DMS153 treated with DMSO at 0.1 percent for 48 hours (cell line): Measurements from ENCODE around the gene GLE1.

Source experiments
- DNase-seq: peaks from one replicate; lab custom pipeline; 2025; ENCODE audit not compliant: unreplicated experiment; lab: John Stamatoyannopoulos, UW

Gene GLE1, protein sequence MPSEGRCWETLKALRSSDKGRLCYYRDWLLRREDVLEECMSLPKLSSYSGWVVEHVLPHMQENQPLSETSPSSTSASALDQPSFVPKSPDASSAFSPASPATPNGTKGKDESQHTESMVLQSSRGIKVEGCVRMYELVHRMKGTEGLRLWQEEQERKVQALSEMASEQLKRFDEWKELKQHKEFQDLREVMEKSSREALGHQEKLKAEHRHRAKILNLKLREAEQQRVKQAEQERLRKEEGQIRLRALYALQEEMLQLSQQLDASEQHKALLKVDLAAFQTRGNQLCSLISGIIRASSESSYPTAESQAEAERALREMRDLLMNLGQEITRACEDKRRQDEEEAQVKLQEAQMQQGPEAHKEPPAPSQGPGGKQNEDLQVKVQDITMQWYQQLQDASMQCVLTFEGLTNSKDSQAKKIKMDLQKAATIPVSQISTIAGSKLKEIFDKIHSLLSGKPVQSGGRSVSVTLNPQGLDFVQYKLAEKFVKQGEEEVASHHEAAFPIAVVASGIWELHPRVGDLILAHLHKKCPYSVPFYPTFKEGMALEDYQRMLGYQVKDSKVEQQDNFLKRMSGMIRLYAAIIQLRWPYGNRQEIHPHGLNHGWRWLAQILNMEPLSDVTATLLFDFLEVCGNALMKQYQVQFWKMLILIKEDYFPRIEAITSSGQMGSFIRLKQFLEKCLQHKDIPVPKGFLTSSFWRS

GRCh38 chr9:128504485-128505413 lies at the start of gene GLE1:
GLE1 (plus strand) TSS chr9:128504719; CDS start chr9:128504806, 87 bp downstream.
- DNase-seq: peak; percentile 81

DNA sequence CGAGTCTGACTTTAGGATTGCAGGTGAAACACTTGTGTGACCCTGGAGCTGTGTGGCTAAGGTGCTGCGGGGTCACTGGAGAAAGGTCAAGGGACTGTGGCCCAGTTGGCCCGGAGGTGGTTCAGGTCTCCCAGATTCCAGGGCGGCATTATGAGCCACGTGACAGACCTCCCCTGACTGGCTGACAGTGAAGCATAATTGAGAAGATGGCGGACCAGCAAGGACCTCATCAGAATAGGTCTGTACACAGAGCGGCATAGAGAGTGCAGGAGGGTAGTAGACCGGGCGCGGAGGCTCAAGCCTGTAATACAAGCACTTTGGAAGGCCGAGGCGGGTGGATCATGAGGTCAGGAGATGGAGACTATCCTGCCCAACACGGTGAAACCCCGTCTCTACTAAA lies 49.5 kb upstream of the GLE1 start:
- DNase-seq: peak; percentile 7

GRCh38 chr9:128455849-128456612 lies 48.5 kb upstream of the GLE1 start, which contains the start of gene ODF2:
ODF2 (plus strand) TSS chr9:128456006; CDS start chr9:128456092, 86 bp downstream.
- peak; percentile 94 for DNase-seq

GRCh38 chr9:128456613-128457061 lies 47.9 kb upstream of the GLE1 start:
- DNase-seq: peak; percentile 40

- DNase-seq: no peak
Measured at GRCh38 chr9:128457207-128457606, 47.3 kb upstream of the GLE1 start.

GRCh38 chr9:128459011-128459410 lies 45.5 kb upstream of the GLE1 start:
- no peak for DNase-seq

- DNase-seq: no peak
Measured at GRCh38 chr9:128469070-128469469, 35.4 kb upstream of the GLE1 start.

GRCh38 chr9:128470560-128470959 lies 34.0 kb upstream of the GLE1 start:
- DNase-seq: no peak

DNA sequence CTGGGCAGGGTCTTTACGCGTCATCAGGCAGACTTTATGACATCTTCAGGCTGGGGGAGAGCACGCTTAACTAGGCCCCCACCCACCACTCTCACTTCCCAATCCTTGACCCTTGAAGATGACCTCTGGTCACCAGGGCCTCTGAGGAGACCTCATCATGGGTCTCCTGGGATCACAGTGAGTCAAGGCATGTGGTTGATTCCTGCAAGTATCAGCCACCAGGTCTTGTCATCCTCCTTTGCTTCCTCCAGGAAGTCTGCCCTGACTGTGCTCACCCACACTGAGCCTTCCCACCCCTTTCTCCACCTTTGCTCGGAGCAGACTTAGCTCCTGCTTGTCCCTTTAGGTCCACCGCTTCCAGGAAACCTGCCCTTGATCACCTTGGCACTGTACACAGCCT lies 31.4 kb upstream of the GLE1 start:
- DNase-seq: no peak

DNA sequence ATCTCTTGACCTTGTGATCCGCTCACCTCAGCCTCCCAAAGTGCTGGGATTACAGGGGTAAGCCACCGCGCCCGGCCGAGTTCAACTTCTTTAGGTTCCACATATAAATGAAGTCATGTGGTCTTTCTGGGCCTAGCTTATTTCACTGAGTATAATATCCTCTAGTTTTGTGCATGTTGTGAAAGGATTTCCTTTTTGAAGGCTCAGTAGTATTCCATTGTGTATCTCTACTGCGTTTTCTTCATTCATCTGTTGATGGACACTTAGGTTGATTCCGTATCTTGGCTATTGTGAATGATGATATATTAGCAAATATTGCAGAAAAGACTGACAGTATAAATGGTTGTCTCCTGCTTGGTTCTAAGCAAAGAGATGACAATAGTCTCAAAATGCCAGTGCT lies 28.7 kb upstream of the GLE1 start:
- no peak for DNase-seq

GRCh38 chr9:128479262-128479661 lies 25.3 kb upstream of the GLE1 start:
- no peak for DNase-seq

GRCh38 chr9:128481561-128481960 lies 23.0 kb upstream of the GLE1 start:
- no peak for DNase-seq

GRCh38 chr9:128482186-128482585 lies 22.3 kb upstream of the GLE1 start:
- DNase-seq: no peak

DNA sequence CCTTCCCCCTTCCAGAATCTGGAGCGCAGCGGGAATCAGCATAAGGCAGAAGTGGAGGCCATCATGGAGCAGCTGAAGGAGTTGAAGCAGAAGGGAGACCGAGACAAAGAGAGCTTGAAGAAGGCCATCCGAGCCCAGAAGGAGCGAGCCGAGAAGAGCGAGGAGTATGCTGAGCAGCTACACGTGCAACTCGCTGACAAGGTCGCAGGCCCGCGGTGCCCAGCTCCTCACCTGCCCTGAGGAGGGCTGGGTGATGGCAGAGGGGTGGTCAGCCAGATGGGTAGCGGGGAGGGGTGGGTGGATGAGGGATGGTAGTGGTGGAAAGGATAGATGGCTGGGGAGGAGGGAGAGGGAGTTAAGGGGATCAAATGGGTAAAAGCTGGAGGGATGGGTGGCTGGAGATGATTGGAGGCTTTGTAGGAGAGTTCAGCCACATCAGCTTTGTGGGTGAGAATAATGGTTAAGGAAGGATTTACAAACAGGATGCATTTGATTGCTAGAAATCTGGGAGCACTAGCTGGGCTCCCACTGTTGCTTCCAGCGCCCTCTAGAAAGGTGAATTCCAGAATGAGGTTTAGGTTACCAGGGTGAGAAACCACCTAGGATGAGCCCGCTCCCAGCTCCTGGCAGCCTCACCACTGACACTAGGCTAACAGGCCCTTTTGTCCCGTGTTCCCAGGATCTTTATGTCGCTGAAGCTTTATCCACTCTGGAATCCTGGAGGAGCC lies 19.7 kb upstream of the GLE1 start:
- DNase-seq: no peak

DNA sequence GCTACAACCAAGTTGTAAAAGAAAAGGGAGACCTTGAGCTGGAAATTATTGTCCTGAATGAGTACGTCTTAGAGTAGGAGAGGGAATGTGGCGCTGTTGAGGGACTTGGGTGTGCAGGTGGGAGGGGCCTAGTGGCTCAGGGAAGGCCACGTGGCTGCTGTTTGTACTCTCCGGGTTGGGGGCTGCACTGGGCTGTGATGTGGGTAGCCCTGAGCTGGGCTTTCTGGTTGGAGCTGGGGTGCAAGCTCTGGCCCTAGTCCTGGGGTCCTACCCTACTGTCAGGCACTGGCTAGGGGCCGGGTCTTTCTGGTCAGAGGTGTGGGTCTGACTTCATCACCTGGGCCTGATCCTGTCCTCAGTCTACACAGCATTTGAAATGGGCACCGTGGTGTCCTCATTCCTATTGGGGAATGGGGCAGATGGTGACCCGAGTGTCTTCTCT lies 19.1 kb upstream of the GLE1 start:
- no peak for DNase-seq

GRCh38 chr9:128486201-128486600 lies 18.3 kb upstream of the GLE1 start:
- DNase-seq: no peak

DNA sequence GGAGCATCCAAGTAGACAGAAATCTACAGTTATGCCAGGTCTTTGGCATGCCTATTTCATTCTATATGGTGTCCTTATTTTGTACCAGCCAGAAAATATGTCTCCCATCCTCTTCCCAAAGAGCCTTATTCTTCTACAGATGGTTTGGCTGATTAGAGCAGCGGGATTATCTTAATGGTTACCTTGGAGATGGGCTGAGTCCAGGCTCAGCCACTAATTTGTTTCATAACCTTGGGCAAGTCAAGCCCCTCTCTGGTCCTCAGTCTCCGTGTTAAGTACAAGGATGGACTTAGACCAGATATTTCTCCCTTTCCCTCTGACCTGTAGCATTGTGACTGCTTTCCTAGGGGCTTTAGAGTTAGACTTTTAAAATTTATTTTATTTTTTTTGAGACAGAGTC lies 11.1 kb upstream of the GLE1 start:
- DNase-seq: no peak

DNA sequence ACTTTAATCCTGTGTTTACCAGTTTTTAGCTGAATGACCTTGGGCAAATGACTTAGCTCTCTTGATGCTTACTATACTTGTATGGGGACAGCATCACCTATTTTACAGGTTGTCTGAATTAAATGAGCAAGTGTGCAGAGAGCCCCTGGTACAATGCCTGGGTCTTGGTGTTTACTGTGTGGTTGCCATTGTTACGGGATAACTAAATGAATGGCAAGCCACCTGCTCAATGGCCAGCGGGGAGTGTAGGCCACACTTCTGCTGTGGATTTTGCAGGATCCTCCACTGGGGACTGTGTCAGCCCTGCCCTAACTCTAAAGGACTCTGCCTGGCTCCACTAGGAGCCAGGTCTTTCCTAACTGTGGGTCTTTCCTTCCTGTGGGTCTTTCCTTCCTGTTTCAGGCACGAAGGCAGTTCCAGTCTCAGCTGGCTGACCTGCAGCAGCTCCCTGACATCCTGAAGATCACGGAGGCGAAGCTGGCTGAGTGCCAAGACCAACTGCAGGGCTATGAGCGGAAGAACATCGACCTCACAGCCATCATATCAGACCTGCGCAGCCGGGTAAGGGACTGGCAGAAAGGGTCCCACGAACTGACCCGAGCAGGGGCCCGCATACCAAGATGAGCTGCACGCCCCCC lies 10.3 kb upstream of the GLE1 start:
- DNase-seq: no peak

DNA sequence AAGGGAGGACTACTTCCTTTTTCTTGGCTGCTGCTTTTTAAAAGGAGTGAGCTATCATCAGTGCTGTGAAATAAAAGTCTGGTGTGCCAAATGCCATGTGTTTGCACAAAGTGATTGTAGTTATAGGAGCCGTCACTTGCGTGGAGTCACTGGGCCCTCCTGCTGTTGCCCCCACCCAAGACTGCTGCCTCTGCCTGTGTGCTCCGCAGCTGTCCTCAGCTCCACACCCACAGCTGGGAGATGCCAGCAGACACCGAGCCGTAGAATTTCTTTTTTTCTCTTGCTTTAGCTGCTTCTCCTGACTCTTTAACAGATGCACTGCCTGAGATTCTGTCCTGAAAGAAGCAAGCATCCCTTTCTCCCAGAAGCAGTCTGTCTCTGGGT lies 9.8 kb upstream of the GLE1 start:
- DNase-seq: no peak
